ENCODE measurements around the gene SPATA31C2.

DNA sequence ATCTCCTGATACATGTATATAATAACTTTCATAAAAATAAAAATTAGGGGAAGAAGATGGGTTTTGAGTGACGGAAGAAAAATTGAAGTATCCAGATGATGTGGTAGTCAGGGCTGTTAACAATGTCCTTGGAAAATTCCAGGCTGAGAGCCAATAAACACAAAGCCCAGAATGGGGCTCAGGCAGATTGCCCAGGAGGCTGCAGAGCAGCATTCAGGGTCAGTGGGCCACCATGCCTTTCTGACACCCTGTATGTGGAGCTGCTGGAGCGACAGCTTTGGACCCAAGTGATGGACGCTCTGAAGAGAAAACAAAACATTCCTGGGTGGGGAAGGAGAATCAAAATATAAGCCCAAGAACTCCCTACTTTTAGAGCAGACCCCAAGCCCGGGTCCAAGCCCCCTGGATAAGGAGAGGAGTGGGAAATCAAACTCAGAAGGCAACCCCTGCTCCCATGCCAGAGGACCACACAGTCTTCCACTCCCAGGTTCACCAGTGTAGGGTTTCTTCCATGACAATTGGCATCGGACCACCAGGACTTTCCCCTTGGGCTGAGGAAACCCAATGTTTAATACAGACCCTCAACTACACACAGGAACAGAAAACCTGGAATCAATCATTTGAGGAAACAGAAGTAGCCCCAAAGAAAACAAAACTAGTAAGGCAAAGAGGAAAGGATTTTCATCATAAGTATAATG, 45.7 kb upstream of the SPATA31C2 start:
- TF ChIP-seq POLR2A (IDR thresholded peaks at IDR 0.05; ENCODE audit: low read length): no peak
- no peak for TF ChIP-seq GATA1 (IDR thresholded peaks at IDR 0.05; ENCODE audit: low read depth, low read length)
